ENCODE results near the gene ZFP91. TPM values are rescaled to one million over a fixed set of nuclear protein-coding genes. Genes with fewer than 3 reads are reported as not detected.

Gene ZFP91, protein sequence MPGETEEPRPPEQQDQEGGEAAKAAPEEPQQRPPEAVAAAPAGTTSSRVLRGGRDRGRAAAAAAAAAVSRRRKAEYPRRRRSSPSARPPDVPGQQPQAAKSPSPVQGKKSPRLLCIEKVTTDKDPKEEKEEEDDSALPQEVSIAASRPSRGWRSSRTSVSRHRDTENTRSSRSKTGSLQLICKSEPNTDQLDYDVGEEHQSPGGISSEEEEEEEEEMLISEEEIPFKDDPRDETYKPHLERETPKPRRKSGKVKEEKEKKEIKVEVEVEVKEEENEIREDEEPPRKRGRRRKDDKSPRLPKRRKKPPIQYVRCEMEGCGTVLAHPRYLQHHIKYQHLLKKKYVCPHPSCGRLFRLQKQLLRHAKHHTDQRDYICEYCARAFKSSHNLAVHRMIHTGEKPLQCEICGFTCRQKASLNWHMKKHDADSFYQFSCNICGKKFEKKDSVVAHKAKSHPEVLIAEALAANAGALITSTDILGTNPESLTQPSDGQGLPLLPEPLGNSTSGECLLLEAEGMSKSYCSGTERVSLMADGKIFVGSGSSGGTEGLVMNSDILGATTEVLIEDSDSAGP
- total RNA-seq (2021) (73.2 and 74.3 TPM in 2 replicates), Bru-seq, nascent RNA (percentile 98 among the genes with signal in this experiment), BruChase-seq, experiment 1, labeled RNA remaining after a 2-hour chase (percentile 100 among the genes with signal in this experiment), BruChase-seq, experiment 2, labeled RNA remaining after a 6-hour chase (percentile 100 among the genes with signal in this experiment)
- long read RNA-seq, full-length matches to known transcripts, result 20 of 70 reads
- long read RNA-seq, partial matches to known transcripts, result 44 of 70 reads
- long read RNA-seq, other reads (novel, unspliced or antisense), result 6 of 70 reads

DNA sequence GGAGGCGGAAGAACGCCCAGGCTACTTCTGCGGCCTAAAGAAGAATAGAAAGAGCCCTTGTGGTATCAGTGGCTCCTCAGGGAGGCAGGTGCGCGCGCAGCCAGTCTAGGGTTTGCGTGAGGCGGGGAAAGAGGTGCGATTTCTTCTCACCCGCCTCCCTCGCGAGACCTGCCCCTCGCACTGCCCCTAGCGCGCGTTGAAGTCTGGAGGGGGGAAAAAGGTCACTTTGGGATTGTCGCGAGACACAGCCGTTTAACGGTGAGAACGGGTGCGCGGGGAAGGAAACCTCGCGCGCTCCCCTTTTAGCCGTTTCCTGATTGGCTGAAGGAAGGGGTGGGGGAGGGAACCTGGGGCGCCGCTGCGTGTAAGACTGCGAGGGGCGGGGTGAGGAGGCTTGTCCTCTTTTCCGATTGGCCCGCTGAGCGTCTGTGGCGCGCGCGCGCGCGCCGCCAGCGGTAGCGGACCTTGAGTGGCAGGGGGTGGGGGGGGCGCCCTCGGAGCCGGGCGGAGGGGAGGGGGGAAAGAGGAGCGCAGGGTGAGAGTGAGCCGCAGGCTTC lies at the start of gene ZFP91:
ZFP91 (plus strand) TSS at position 429 of the 557 bp plus-strand sequence. CDS start 219 bp downstream, outside the sequence.
- DNase-seq (ENCODE audit: low spot score), result peak; percentile 100
- no TSS peak for BruUV-seq (replicated peaks)
- Histone ChIP-seq H3K4me3 (ENCODE audit: low read depth, low read length, poor library complexity, severe bottlenecking) (peak within 1 kb of the TSS; percentile 67), H3K27ac (ENCODE audit: low read depth, low read length, poor library complexity, severe bottlenecking) (peak within 1 kb of the TSS; percentile 100), H3K36me3 (ENCODE audit: insufficient read depth, low read length, poor library complexity, severe bottlenecking) (peaks cover 4% of the 10 kb centered on the region), H3K9me3 (ENCODE audit: low read depth, low read length, poor library complexity, severe bottlenecking) (no peaks in the 10 kb centered on the region), H3K4me1 (ENCODE audit: insufficient read depth, low read length, poor library complexity, severe bottlenecking) (peaks cover 26% of the 10 kb centered on the region), H3K27me3 (replicated peaks; ENCODE audit: insufficient read depth, low read depth, low read length, poor library complexity) (no peaks in the 10 kb centered on the region)
- CTCF ChIA-PET, result no interaction called here
- intact Hi-C loops (cut with micrococcal nuclease; ENCODE audit: unreplicated experiment), result loop anchor here (5.0 to 10.0 kb wide), 5 partner anchors 209 to 1254 kb away; partner anchors contain the start of genes TNKS1BP1 and YPEL4
- POLR2A ChIA-PET (ENCODE audit: low non-redundant PET), result no interaction called here
- TF ChIP-seq, protein P1, sequence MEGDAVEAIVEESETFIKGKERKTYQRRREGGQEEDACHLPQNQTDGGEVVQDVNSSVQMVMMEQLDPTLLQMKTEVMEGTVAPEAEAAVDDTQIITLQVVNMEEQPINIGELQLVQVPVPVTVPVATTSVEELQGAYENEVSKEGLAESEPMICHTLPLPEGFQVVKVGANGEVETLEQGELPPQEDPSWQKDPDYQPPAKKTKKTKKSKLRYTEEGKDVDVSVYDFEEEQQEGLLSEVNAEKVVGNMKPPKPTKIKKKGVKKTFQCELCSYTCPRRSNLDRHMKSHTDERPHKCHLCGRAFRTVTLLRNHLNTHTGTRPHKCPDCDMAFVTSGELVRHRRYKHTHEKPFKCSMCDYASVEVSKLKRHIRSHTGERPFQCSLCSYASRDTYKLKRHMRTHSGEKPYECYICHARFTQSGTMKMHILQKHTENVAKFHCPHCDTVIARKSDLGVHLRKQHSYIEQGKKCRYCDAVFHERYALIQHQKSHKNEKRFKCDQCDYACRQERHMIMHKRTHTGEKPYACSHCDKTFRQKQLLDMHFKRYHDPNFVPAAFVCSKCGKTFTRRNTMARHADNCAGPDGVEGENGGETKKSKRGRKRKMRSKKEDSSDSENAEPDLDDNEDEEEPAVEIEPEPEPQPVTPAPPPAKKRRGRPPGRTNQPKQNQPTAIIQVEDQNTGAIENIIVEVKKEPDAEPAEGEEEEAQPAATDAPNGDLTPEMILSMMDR (conservative IDR thresholded peaks at IDR 0.05; ENCODE audit: low read depth, low read length), result no peak
- no peak for TF ChIP-seq EZH2 (IDR thresholded peaks at IDR 0.05; ENCODE audit: borderline replicate concordance, low read depth, low read length, poor library complexity, severe bottlenecking)

DNA sequence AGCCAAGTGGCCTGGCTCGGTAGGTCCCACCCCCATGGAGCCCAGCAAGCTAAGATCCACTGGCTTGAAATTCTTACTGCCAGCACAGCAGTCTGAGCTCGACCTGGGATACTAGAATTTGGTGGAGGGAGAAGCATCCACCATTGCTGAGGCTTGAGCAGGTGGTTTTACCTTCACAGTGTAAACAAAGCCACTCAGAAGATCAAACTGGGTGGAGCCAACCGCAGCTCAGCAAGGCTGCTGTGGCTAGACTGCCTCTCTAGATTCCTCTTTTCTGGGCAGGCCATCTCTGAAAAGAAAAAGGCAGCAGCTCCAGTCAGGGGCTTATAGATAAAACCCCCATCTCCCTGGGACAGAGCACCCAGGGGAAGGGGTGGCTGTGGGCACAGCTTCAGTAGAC lies 48.6 kb upstream of the ZFP91 start:
- TF ChIP-seq, protein P1 (conservative IDR thresholded peaks at IDR 0.05; ENCODE audit: low read depth, low read length), result no peak
- no peak for TF ChIP-seq EZH2 (IDR thresholded peaks at IDR 0.05; ENCODE audit: borderline replicate concordance, low read depth, low read length, poor library complexity, severe bottlenecking)
- POLR2A ChIA-PET (ENCODE audit: low non-redundant PET), result no interaction called here
- no peak overlapping the region for H3K4me3 ChIP-seq (ENCODE audit: low read depth, low read length, poor library complexity, severe bottlenecking)
- no peak for DNase-seq (ENCODE audit: low spot score)
- no peaks in the 10 kb centered on the region for H3K27me3 ChIP-seq (replicated peaks; ENCODE audit: insufficient read depth, low read depth, low read length, poor library complexity)
- H3K36me3 ChIP-seq (ENCODE audit: insufficient read depth, low read length, poor library complexity, severe bottlenecking), result no peaks in the 10 kb centered on the region
- BruUV-seq (replicated peaks), result no TSS peak
- H3K27ac ChIP-seq (ENCODE audit: low read depth, low read length, poor library complexity, severe bottlenecking), result no peak overlapping the region
- CTCF ChIA-PET, result no interaction called here
- no peaks in the 10 kb centered on the region for H3K9me3 ChIP-seq (ENCODE audit: low read depth, low read length, poor library complexity, severe bottlenecking)
- H3K4me1 ChIP-seq (ENCODE audit: insufficient read depth, low read length, poor library complexity, severe bottlenecking), result no peaks in the 10 kb centered on the region
- intact Hi-C loops (cut with micrococcal nuclease; ENCODE audit: unreplicated experiment), result no loop called here

DNA sequence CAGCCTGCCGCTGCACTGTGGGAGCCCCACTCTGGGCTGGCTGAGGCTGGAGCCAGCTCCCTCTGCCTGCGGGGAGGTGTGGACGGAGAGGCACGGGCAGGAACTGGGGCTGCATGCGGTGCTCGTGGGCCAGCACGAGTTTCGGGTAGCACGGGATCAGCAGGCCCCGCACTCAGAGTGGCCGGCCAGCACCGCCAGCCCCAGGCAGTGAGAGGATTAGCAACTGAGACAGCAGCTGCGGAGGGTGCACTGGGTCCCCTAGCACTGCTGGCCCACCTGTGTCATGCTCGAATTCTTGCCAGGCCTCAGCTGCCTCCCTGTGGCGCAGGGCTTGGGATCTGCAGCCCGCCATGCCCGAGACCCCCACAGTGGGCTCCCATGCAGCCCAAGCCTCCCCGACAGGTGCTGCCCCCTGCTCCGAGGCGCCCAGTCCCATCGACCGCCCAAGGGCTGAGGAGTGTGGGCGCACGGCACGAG lies 47.0 kb upstream of the ZFP91 start:
- intact Hi-C loops (cut with micrococcal nuclease; ENCODE audit: unreplicated experiment), result no loop called here
- no peaks in the 10 kb centered on the region for H3K9me3 ChIP-seq (ENCODE audit: low read depth, low read length, poor library complexity, severe bottlenecking)
- H3K27me3 ChIP-seq (replicated peaks; ENCODE audit: insufficient read depth, low read depth, low read length, poor library complexity), result no peaks in the 10 kb centered on the region
- BruUV-seq (replicated peaks), result no TSS peak
- H3K4me1 ChIP-seq (ENCODE audit: insufficient read depth, low read length, poor library complexity, severe bottlenecking), result no peaks in the 10 kb centered on the region
- H3K36me3 ChIP-seq (ENCODE audit: insufficient read depth, low read length, poor library complexity, severe bottlenecking), result no peaks in the 10 kb centered on the region
- H3K27ac ChIP-seq (ENCODE audit: low read depth, low read length, poor library complexity, severe bottlenecking), result no peak overlapping the region
- no peak for DNase-seq (ENCODE audit: low spot score)
- TF ChIP-seq, protein P1 (conservative IDR thresholded peaks at IDR 0.05; ENCODE audit: low read depth, low read length), result no peak
- TF ChIP-seq EZH2 (IDR thresholded peaks at IDR 0.05; ENCODE audit: borderline replicate concordance, low read depth, low read length, poor library complexity, severe bottlenecking), result no peak
- CTCF ChIA-PET, result no interaction called here
- H3K4me3 ChIP-seq (ENCODE audit: low read depth, low read length, poor library complexity, severe bottlenecking), result no peak overlapping the region
- POLR2A ChIA-PET (ENCODE audit: low non-redundant PET), result interaction anchor here (0.6 kb wide), 1 partner anchor 627 kb away, joined by 3 read pairs; no protein-coding TSS in a partner anchor
